Erythroblast (primary cell): ENCODE results near the gene PPP2R1B.

Experiments used
- GATA1 ChIP-seq: IDR thresholded peaks from 2 replicates; pipeline ENCODE4 v1.6.1; 2011; ENCODE audit warnings: low read depth, mild to moderate bottlenecking, control low read depth, low read length, moderate library complexity
- POLR2A ChIP-seq: IDR thresholded peaks from 2 replicates; pipeline ENCODE4 v1.6.1; 2011; ENCODE audit warnings: mild to moderate bottlenecking, low read length

DNA sequence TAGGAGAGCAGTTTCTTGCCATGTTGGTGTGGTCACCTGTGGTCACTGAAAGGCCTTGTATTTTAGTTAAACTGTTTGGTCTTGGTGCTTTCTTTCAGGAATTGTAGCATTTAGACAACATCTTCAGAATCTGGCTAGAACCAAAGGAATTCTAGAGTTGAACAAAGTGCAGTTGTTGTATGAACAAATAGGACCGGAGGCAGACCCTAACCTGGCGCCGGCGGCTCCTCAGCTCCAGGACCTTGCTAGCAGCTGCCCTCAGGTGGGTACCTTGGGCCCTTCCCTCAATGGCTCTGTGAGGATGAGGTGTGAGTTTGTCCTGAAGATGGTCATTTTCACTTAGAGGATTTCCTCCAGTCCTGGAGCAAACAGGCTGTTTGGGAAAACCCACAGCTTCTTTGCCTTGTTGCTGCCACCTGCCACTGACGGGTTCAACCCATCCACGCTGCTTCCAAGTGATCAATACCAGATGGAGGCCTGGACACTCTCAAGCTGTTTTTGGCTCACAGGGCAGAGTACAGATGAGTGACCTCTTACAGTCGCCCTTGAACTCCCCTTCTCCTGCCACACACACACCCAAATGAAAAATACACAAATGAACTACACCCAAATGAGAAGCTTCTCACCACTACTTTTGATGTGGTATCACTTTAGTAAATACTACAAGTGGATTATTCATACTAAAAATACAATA lies 45.2 kb downstream of the PPP2R1B start:
- no peak for TF ChIP-seq POLR2A
- TF ChIP-seq GATA1, result no peak
